ENCODE measurements around the gene TLE3.
"Not testable (repeated sequence)": the region's sequence is repeated elsewhere in the genome, so short reads cannot be mapped to it uniquely, and the experiment has no call there.

Gene TLE3

DNA sequence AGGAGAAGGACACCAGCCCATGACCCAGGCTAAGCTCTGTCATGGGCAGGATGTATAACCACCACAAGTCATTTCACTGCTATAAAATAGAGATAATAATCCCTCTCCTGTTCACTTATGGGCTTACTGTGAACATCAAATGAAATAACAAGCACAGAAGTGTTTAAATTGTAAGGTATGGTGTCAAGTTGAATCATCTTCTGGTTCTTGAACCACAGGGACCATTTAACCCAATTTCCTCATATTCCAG lies 44.3 kb upstream of the TLE3 start:
- TF ChIP-seq, protein P1, sequence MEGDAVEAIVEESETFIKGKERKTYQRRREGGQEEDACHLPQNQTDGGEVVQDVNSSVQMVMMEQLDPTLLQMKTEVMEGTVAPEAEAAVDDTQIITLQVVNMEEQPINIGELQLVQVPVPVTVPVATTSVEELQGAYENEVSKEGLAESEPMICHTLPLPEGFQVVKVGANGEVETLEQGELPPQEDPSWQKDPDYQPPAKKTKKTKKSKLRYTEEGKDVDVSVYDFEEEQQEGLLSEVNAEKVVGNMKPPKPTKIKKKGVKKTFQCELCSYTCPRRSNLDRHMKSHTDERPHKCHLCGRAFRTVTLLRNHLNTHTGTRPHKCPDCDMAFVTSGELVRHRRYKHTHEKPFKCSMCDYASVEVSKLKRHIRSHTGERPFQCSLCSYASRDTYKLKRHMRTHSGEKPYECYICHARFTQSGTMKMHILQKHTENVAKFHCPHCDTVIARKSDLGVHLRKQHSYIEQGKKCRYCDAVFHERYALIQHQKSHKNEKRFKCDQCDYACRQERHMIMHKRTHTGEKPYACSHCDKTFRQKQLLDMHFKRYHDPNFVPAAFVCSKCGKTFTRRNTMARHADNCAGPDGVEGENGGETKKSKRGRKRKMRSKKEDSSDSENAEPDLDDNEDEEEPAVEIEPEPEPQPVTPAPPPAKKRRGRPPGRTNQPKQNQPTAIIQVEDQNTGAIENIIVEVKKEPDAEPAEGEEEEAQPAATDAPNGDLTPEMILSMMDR (IDR thresholded peaks at IDR 0.05; ENCODE audit: insufficient read depth, missing control alignments), result no peak
- DNase-seq (ENCODE audit: insufficient read length, low spot score) (no peak), FAIRE-seq (no peak)

- TF ChIP-seq, protein P1 (IDR thresholded peaks at IDR 0.05; ENCODE audit: insufficient read depth, missing control alignments), result no peak
- no peak for FAIRE-seq
- no peak for DNase-seq (ENCODE audit: insufficient read length, low spot score)
Measured at GRCh38 chr15:70141376-70142071, 43.8 kb upstream of the TLE3 start.

DNA sequence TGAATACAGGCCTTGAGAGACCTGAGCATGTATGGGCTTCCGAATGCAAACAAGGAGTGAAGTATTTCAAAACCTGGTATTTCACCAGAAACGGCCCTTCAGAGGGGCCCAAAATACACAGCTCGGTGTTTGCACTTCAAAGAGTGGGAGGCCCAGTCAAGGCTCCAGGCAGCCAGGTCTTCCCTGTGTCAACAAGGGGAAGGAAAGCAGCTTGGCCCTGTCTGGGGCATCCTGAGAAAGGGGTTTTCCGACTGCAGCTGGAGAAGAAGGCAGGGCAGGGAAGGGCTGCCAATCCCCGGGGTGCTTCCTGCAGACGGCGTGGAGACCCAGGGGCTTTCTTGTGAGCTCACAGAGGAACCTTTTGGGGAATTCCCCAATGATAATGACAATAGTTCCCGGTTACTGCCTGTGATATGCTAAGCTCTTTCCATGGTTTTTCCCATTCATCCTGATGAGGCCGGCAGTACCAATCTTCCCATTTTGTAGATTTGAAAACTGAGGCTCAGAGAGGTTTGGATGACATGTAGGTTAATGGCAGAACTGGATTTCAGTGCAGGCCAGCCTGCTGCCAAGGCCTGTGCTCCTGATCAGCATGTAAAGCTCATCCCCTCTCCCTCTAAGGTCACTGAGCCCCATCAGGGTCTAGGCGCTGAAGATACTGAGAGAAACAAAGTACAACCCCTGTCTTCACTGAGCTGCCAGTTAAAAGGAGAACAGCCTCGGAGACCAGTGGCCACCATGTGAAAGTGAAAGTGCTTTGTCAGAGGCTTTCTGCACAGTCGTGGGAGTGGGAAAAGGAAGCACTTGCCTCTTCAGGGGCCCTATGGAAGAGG lies 43.0 kb upstream of the TLE3 start:
- TF ChIP-seq, protein P1 (IDR thresholded peaks at IDR 0.05; ENCODE audit: insufficient read depth, missing control alignments), result no peak
- FAIRE-seq (no peak), DNase-seq (ENCODE audit: insufficient read length, low spot score) (no peak)

- DNase-seq (ENCODE audit: insufficient read length, low spot score) (no peak), FAIRE-seq (no peak)
- TF ChIP-seq, protein P1 (IDR thresholded peaks at IDR 0.05; ENCODE audit: insufficient read depth, missing control alignments), result no peak
Measured at GRCh38 chr15:70140025-70140542, 42.4 kb upstream of the TLE3 start.

DNA sequence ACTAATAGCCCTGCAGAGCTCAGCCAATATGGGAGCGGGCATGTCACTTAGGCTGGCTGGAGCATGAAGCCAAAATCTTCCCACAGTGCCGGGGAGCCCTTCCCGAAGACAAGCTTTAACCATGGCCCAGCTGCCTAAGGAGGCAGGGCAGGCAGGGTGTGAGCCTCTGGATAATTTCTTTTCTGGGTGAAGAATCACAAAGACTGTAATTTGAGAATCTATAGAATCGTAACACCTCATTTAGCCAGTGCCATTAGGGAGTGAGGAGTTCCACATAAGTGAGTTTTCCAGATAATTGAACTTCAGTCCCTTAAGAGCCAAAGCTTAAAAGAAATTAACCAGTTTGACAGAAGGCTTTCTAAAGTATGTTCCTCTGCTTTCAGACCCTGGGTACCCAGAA lies 40.2 kb upstream of the TLE3 start:
- TF ChIP-seq, protein P1 (IDR thresholded peaks at IDR 0.05; ENCODE audit: insufficient read depth, missing control alignments), result no peak
- DNase-seq (ENCODE audit: insufficient read length, low spot score), result no peak
- no peak for FAIRE-seq

GRCh38 chr15:70137021-70137420 lies 39.3 kb upstream of the TLE3 start:
- not testable (repeated sequence) for DNase-seq (ENCODE audit: insufficient read length, low spot score); FAIRE-seq

DNA sequence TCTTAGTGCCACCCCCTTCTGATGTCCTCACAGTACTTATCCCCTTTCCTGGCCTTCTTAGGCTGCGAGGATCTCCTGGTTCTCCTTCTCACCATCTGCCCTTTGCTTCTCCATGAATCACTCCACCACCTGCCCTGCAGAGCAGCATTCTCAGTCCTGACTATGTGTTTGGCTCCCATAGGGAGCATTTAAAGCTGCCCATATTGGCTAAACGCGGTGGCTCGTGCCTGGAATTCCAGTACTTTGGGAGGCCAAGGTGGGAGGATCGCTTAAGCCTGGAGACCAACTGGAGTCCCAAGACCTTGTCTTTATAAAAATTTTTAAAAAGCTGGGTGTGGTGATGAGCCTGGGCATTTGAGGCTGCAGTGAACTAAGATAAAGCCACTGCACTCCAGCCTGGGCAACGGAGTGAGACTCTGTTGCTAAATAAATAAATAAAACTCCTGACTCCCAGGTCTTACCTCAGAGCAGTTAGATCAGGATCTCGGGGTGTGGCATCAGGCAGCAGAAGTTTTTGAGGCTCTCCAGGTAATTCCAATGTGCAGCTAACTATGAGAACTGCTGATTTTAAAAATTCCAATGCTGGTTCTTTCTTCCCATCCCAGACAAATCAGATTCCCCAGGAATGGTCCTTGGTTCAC lies 36.2 kb upstream of the TLE3 start:
- TF ChIP-seq, protein P1 (IDR thresholded peaks at IDR 0.05; ENCODE audit: insufficient read depth, missing control alignments), result no peak

More for the DNA sequence above, 36.2 kb upstream of the TLE3 start:
- no peak for FAIRE-seq
- no peak for DNase-seq (ENCODE audit: insufficient read length, low spot score)
